GM19023 (cell line): ENCODE results near the gene ZHX3.

Experiments used
- ATAC-seq: cut with Tn5 transposase; IDR thresholded peaks from one replicate; pipeline ENCODE4 v1.9.1; 2021; ENCODE audit warnings: mild to moderate bottlenecking, moderate library complexity; ENCODE audit not compliant: unreplicated experiment

ZHX3 gene

GRCh38 chr20:41175201-41175651 is 142.3 kb downstream of the ZHX3 start:
- ATAC-seq, result no peak

DNA sequence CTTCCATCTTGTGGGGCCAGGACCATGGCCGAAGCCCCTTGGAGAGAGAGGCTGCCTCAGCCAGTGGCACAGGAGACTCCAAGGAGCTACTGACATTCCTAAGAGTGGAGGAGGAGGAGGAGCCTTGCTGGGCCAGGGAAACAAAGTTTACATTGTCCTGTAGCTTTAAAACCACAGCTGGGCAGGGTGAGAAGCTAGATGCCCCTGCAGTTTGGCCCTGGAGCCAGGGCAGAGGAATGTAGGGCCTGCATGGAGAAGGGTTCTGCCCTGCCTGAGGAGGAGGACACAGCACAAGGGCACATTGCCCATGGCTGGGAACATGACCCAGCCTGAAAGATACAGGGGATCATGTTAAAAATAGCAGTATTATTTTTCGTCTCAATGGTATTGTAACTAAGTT is 142.7 kb downstream of the ZHX3 start:
- ATAC-seq, result no peak

DNA sequence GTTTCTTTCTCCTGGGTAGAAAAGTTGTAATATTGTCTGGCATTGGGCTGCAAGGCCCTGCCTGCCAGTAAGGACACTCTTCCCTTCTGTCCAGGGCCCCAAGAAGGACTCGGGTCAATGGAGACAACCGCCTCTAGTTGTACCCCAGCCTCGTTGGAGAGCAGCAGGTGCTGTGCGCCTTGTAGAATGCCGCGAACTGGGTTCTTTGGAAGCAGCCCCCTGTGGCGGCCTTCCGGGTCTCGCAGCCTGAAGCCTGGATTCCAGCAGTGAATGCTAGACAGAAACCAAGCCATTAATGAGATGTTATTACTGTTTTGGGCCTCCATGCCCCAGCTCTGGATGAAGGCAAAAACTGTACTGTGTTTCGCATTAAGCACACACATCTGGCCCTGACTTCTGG is 143.2 kb downstream of the ZHX3 start:
- ATAC-seq, result no peak

DNA sequence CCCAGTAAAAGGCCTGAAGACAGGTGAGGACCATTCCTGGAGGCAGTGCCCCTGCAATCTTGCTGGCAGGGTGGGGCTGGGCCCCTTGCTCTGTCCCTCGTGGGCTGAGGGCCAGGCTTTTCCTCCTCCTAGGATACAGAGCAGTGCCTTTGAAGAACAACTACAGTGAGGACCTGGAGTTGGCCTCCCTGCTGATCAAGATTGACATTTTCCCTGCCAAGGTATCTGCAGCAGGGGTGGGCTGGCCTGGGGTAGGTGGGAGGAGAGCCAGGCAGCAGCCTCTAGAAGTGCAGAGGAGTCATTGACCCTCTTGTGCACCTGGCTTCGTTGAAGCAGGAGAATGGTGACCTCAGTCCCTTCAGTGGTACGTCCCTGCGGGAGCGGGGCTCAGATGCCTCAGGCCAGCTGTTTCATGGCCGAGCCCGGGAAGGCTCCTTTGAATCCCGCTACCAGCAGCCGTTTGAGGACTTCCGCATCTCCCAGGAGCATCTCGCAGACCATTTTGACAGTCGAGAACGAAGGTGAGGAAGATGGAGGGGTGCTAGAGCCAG is 143.7 kb downstream of the ZHX3 start:
- no peak for ATAC-seq

GRCh38 chr20:41173161-41173721 is 144.3 kb downstream of the ZHX3 start:
- no peak for ATAC-seq

- no peak for ATAC-seq
Observed at GRCh38 chr20:41172296-41173140, 145.0 kb downstream of the ZHX3 start.

GRCh38 chr20:41171736-41172295 is 145.7 kb downstream of the ZHX3 start:
- ATAC-seq, result no peak

GRCh38 chr20:41170386-41171105 is 147.0 kb downstream of the ZHX3 start:
- ATAC-seq, result no peak

GRCh38 chr20:41169791-41170351 is 147.7 kb downstream of the ZHX3 start:
- no peak for ATAC-seq

- ATAC-seq, result no peak
Observed at GRCh38 chr20:41169162-41169690, 148.3 kb downstream of the ZHX3 start.

DNA sequence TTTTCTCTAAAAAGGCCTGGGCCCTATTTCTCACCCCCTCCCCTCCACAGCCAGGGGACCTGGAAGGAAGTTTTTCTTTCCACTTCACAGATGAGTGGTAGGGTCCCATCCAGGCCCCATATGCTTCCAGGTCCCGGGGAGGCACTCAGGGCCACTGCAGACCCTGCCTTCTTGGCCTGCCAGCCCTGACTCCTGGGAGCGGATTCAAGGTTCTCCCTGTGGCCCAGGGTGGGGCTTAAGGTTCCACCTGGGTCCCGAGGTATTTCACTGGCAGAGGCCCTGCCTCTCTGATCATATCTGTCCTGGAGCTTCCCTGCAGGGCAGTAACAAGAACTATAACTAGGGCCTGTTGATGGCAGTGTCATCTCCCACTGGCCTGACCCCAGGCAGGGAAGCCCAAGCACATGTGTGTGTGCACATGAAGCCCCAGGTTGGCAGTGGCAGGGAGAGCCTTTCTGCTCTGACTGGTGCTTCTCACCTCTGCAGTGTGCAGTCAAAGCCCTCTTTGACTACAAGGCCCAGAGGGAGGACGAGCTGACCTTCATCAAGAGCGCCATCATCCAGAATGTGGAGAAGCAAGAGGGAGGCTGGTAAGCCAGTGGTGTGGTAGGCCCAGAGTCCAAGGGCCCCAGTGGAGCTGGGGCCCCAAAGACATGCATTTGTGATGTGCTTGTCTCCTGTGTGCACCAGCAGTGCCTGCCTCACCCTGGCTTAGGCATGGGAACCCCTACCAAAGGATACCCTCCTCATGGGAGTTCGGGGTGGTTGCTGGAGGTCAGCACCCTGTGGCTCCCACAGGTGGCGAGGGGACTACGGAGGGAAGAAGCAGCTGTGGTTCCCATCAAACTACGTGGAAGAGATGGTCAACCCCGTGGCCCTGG is 149.0 kb downstream of the ZHX3 start:
- no peak for ATAC-seq

- ATAC-seq, result no peak
Observed at GRCh38 chr20:41167481-41168253, 149.9 kb downstream of the ZHX3 start.

GRCh38 chr20:41167118-41167470 is 150.4 kb downstream of the ZHX3 start:
- no peak for ATAC-seq

- ATAC-seq, result no peak
Observed at GRCh38 chr20:41166201-41167117, 151.1 kb downstream of the ZHX3 start.

DNA sequence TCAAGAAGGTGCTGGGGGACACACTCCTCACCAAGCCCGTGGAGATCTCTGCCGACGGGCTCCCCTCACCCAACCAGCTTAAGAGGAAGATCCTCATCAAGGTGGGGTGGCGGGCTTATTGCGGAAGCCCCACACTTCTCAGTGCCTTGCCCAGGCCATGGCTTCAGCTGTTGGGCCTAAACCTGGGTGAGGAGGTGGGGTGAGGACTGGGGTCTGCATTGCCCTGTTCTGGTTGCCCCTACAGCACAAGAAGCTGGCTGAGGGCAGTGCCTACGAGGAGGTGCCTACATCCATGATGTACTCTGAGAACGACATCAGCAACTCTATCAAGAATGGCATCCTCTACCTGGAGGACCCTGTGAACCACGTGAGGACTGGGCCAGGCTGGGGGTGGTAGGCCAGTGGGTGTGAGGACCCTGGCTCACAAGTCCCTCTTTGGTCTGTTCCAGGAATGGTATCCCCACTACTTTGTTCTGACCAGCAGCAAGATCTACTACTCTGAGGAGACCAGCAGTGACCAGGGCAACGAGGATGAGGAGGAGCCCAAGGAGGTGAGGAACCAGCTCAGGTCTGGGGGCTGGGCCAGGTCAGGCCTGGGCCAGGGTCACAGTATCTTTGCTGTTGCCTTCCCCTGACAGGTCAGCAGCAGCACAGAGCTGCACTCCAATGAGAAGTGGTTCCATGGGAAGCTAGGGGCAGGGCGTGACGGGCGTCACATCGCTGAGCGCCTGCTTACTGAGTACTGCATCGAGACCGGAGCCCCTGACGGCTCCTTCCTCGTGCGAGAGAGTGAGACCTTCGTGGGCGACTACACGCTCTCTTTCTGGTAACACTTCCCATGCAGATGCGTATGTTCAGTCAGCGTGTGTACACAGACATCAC is 152.3 kb downstream of the ZHX3 start:
- no peak for ATAC-seq

DNA sequence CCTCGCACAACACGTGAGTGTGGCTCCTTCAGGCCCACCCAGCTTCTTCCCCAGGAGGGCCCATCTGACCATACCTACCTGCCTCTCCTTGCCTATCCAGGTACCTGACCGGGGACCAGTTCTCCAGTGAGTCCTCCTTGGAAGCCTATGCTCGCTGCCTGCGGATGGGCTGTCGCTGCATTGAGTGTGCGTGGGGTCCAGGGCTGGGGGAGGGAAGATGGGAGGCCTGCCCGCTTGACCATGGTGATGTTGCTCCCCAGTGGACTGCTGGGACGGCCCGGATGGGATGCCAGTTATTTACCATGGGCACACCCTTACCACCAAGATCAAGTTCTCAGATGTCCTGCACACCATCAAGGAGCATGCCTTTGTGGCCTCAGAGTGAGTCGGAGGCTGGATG is 153.7 kb downstream of the ZHX3 start:
- ATAC-seq, result no peak

DNA sequence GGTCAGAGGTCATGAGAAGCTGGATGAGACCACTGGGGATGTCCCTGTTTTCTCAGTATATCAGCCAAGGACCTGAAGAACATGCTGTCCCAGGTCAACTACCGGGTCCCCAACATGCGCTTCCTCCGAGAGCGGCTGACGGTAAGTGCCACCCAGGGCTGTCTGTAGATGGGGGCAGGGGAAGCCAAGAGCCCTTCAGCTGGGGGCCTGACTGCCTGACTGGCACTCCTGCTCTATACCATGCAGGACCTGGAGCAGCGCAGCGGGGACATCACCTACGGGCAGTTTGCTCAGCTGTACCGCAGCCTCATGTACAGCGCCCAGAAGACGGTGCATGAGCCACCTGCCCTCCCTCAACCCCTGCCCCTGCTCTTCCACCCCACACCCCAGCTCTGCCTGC is 155.1 kb downstream of the ZHX3 start:
- ATAC-seq, result no peak
